KMS-11 (cell line): ENCODE data around the gene PLCH1.

Experiments
- H2AFZ ChIP-seq: fragments of 200-600 bp; sonication (generic); 2 replicates; pipeline ENCODE4 v1.6.1; 2016; ENCODE audit warnings: antibody characterized with exemption, mixed run types, low read depth
- H3K27ac ChIP-seq: fragments of 200-600 bp; sonication (generic); 2 replicates; pipeline ENCODE4 v1.6.1; 2016; ENCODE audit warnings: mild to moderate bottlenecking, mixed run types
- H3K27me3 ChIP-seq: fragments of 200-600 bp; sonication (generic); 2 replicates; pipeline ENCODE4 v1.6.1; 2017; ENCODE audit warnings: mild to moderate bottlenecking, low read depth, mixed run types, moderate library complexity; ENCODE audit not compliant: insufficient read depth
- H3K36me3 ChIP-seq: fragments of 200-600 bp; sonication (generic); 2 replicates; pipeline ENCODE4 v1.6.1; 2017; ENCODE audit warnings: mild to moderate bottlenecking, mixed run types; ENCODE audit not compliant: insufficient read depth
- H3K4me1 ChIP-seq: fragments of 200-600 bp; sonication (generic); 2 replicates; pipeline ENCODE4 v1.6.1; 2016; ENCODE audit warnings: mild to moderate bottlenecking, low read depth, mixed run types; ENCODE audit not compliant: poor library complexity, severe bottlenecking
- H3K4me2 ChIP-seq: fragments of 200-600 bp; sonication (generic); 2 replicates; pipeline ENCODE4 v1.7.0; 2016; ENCODE audit warnings: mild to moderate bottlenecking, mixed run types
- H3K4me3 ChIP-seq: fragments of 200-600 bp; sonication (generic); IDR thresholded peaks from 2 replicates; pipeline ENCODE4 v1.6.1; 2017; ENCODE audit warnings: low read depth, low read length, mixed read lengths; ENCODE audit not compliant: insufficient read depth
- H3K79me2 ChIP-seq: fragments of 200-600 bp; sonication (generic); 2 replicates; pipeline ENCODE4 v1.6.1; 2016; ENCODE audit warnings: low read depth, mixed run types; ENCODE audit not compliant: insufficient read depth
- H3K9ac ChIP-seq: fragments of 200-600 bp; sonication (generic); 2 replicates; pipeline ENCODE4 v1.6.1; 2016; ENCODE audit warnings: mild to moderate bottlenecking, mixed run types
- H4K20me1 ChIP-seq: fragments of 200-600 bp; sonication (generic); 2 replicates; pipeline ENCODE4 v1.6.1; 2016; ENCODE audit warnings: mild to moderate bottlenecking, mixed run types; ENCODE audit not compliant: insufficient read depth
- TF ChIP-seq, protein P1 (sequence below): fragments of 200-600 bp; sonication (generic); conservative IDR thresholded peaks from 2 replicates; pipeline ENCODE4 v1.6.1; 2017; ENCODE audit warnings: low read depth, mild to moderate bottlenecking, antibody characterized with exemption, low read length, moderate library complexity, mixed read lengths

The PLCH1 gene

DNA sequence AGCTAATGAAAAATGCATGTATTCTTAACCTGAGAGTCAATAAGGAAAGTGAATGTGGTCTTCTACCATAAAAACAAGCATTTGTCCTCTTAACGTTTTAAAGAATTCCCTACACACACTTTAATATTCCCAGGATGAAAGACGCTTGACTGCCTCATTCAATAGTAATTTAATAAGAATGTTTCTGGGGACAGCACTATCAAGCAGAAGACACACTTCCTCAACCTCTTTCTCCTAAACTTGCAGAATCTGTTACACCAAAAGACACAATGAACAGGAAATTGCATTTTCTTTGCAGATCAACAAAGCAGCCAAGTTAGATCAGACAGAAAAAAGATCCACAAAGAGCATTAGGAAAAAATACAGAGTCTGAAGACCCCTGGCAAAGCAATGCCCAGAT lies 97.7 kb downstream of the PLCH1 start:
- Histone ChIP-seq H3K4me3 (no peak overlapping the region), H3K4me2 (no peak overlapping the region), H3K9ac (no peak overlapping the region), H3K27ac (no peak overlapping the region), H3K27me3 (no peaks in the 10 kb centered on the region), H2AFZ (no peak overlapping the region), H3K36me3 (no peaks in the 10 kb centered on the region), H4K20me1 (no peaks in the 10 kb centered on the region), H3K4me1 (no peaks in the 10 kb centered on the region), H3K79me2 (no peaks in the 10 kb centered on the region)
- TF ChIP-seq, protein P1, sequence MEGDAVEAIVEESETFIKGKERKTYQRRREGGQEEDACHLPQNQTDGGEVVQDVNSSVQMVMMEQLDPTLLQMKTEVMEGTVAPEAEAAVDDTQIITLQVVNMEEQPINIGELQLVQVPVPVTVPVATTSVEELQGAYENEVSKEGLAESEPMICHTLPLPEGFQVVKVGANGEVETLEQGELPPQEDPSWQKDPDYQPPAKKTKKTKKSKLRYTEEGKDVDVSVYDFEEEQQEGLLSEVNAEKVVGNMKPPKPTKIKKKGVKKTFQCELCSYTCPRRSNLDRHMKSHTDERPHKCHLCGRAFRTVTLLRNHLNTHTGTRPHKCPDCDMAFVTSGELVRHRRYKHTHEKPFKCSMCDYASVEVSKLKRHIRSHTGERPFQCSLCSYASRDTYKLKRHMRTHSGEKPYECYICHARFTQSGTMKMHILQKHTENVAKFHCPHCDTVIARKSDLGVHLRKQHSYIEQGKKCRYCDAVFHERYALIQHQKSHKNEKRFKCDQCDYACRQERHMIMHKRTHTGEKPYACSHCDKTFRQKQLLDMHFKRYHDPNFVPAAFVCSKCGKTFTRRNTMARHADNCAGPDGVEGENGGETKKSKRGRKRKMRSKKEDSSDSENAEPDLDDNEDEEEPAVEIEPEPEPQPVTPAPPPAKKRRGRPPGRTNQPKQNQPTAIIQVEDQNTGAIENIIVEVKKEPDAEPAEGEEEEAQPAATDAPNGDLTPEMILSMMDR = no peak

DNA sequence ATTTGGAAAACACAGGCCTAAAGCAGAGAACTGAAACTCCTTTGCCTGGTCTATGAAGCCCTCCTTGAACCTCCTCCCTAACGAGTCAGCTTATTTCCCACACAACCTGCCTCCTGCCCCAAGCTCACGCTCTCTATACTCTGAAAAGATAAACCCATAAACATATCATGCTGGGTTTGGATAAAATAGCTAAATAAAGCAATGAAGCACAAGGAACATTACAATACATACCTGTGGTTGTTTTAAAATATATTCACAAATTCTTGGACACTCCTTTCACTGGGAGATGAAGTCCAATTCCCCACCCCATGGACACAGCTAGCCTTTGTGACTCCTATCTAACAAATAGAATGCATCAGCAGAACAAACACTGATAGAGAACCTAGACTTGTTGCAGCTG lies 98.2 kb downstream of the PLCH1 start:
- Histone ChIP-seq H3K4me1 (no peaks in the 10 kb centered on the region), H3K27me3 (no peaks in the 10 kb centered on the region), H3K4me3 (no peak overlapping the region), H3K79me2 (no peaks in the 10 kb centered on the region), H4K20me1 (no peaks in the 10 kb centered on the region), H3K36me3 (no peaks in the 10 kb centered on the region), H3K4me2 (no peak overlapping the region), H2AFZ (no peak overlapping the region), H3K27ac (no peak overlapping the region), H3K9ac (no peak overlapping the region)
- TF ChIP-seq, protein P1 = no peak

DNA sequence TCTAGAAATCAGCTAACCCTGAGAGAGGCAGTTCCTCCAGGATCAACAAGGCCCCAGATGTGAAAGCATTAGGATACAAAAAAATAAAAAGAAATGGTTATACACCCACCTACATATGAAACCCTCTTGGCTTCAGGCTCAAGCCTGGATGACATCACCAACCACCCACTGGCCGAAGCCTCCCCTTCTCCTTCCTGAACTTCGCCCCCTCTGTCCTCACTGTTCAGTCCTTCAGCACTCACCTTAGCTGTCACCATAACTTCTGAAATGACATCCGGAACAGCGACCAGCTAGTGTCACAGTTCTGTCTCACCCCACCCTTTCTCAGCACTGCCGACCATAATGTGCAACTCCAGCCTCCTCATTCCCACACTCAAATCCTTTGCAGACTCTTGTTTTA lies 98.7 kb downstream of the PLCH1 start:
- Histone ChIP-seq H3K27me3 (no peaks in the 10 kb centered on the region), H2AFZ (no peak overlapping the region), H3K36me3 (no peaks in the 10 kb centered on the region), H3K79me2 (no peaks in the 10 kb centered on the region), H3K4me2 (no peak overlapping the region), H3K27ac (no peak overlapping the region), H3K4me3 (no peak overlapping the region), H3K4me1 (no peaks in the 10 kb centered on the region), H4K20me1 (no peaks in the 10 kb centered on the region), H3K9ac (no peak overlapping the region)
- TF ChIP-seq, protein P1 = no peak

DNA sequence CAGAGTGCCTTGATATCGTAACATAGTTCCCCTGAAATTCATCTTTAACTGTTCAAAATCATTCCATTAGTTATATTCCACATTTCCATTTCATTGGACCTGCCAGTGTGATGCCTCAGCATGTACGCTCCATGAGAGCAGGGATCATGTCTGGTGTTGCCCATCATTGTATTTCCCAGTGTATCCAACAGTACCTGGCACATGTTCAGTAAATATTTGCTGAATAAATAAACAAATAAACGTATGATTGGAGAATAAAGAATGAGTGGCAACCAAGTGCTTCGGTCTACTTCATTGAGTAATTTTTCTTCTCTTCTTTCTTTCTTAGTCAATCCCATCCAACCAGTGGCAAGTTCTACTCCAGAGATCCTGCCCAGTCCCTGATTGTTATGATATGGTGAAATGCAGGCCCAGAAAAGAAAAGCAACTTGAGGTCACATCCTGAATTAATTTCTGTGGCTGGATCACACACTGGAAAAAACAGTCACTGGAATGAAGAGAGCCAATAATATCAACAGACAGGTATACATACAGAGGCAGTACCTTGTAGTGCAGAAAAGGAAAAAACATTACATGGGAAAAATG lies 101.2 kb downstream of the PLCH1 start:
- TF ChIP-seq, protein P1 = no peak
- H4K20me1 ChIP-seq = no peaks in the 10 kb centered on the region
- no peaks in the 10 kb centered on the region for H3K36me3 ChIP-seq
- H3K27me3 ChIP-seq = no peaks in the 10 kb centered on the region
- no peak overlapping the region for H3K4me2 ChIP-seq
- H3K4me3 ChIP-seq = no peak overlapping the region
- no peaks in the 10 kb centered on the region for H3K4me1 ChIP-seq
- H3K9ac ChIP-seq = no peak overlapping the region
- H2AFZ ChIP-seq = no peak overlapping the region
- no peak overlapping the region for H3K27ac ChIP-seq
- H3K79me2 ChIP-seq = no peaks in the 10 kb centered on the region

DNA sequence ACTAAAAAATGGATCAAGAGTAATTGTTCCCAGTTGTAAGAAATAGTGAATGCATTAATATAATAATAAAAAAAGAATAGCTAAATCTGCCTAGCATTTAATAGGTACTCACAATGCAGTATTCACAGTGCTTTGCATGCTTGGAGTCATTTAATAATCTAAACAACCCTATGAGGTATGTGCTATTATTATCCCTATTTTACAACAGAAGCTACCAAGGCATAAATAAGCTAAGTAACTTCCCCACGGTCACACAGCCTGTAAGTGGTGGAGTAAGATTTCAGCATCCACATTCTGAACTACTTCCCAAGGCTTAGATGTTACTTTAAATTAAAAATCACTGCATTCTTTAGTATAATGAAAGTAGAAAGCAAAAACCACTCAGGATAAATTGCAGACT lies 102.9 kb downstream of the PLCH1 start:
- TF ChIP-seq, protein P1 = no peak
- no peak overlapping the region for H2AFZ ChIP-seq
- no peak overlapping the region for H3K4me3 ChIP-seq
- H3K79me2 ChIP-seq = no peaks in the 10 kb centered on the region
- no peak overlapping the region for H3K9ac ChIP-seq
- no peaks in the 10 kb centered on the region for H3K36me3 ChIP-seq
- H3K4me1 ChIP-seq = no peaks in the 10 kb centered on the region
- H3K4me2 ChIP-seq = no peak overlapping the region
- H3K27me3 ChIP-seq = no peaks in the 10 kb centered on the region
- H3K27ac ChIP-seq = no peak overlapping the region
- H4K20me1 ChIP-seq = no peaks in the 10 kb centered on the region
